Measurements from ENCODE around the gene SKAP2.
A peak's percentile ranks its signal among the peaks of the same experiment; 100 is the strongest.

Gene SKAP2

GRCh38 chr7:26698194-26698593 lies 166.2 kb downstream of the SKAP2 start:
- DNase-seq (ENCODE audit: low spot score) (no peak), FAIRE-seq (no peak)

GRCh38 chr7:26696978-26697377 lies 167.4 kb downstream of the SKAP2 start:
- FAIRE-seq: no peak

GRCh38 chr7:26696161-26696560 lies 168.2 kb downstream of the SKAP2 start:
- FAIRE-seq: no peak
- DNase-seq (ENCODE audit: low spot score): no peak

More at GRCh38 chr7:26696978-26697377, 167.4 kb downstream of the SKAP2 start:
- no peak for DNase-seq (ENCODE audit: low spot score)

GRCh38 chr7:26694713-26695112 lies 169.7 kb downstream of the SKAP2 start:
- DNase-seq (ENCODE audit: low spot score) (no peak), FAIRE-seq (no peak)

GRCh38 chr7:26694141-26694540 lies 170.2 kb downstream of the SKAP2 start:
- FAIRE-seq: no peak
- DNase-seq (ENCODE audit: low spot score): no peak

- DNase-seq (ENCODE audit: low spot score): no peak
Measured at GRCh38 chr7:26691886-26692285, 172.5 kb downstream of the SKAP2 start.

GRCh38 chr7:26691406-26691805 lies 173.0 kb downstream of the SKAP2 start:
- DNase-seq (ENCODE audit: low spot score): no peak
- FAIRE-seq: no peak

More at GRCh38 chr7:26691886-26692285, 172.5 kb downstream of the SKAP2 start:
- no peak for FAIRE-seq

- FAIRE-seq: no peak
- DNase-seq (ENCODE audit: low spot score): no peak
Measured at GRCh38 chr7:26690135-26690805, 174.1 kb downstream of the SKAP2 start.

- DNase-seq (ENCODE audit: low spot score) (no peak), FAIRE-seq (no peak)
Measured at GRCh38 chr7:26688936-26689506, 175.4 kb downstream of the SKAP2 start.

GRCh38 chr7:26688388-26688787 lies 176.0 kb downstream of the SKAP2 start:
- FAIRE-seq: no peak
- DNase-seq (ENCODE audit: low spot score): no peak

GRCh38 chr7:26687032-26687431 lies 177.4 kb downstream of the SKAP2 start:
- FAIRE-seq (no peak), DNase-seq (ENCODE audit: low spot score) (no peak)

GRCh38 chr7:26686448-26686981 lies 177.9 kb downstream of the SKAP2 start:
- FAIRE-seq: peak; percentile 86
- peak; percentile 56 for DNase-seq (ENCODE audit: low spot score)

- DNase-seq (ENCODE audit: low spot score) (no peak), FAIRE-seq (no peak)
Measured at GRCh38 chr7:26685606-26686005, 178.8 kb downstream of the SKAP2 start.

GRCh38 chr7:26684447-26684846 lies 179.9 kb downstream of the SKAP2 start:
- FAIRE-seq (no peak), DNase-seq (ENCODE audit: low spot score) (no peak)

GRCh38 chr7:26683277-26683676 lies 181.1 kb downstream of the SKAP2 start:
- FAIRE-seq (no peak), DNase-seq (ENCODE audit: low spot score) (no peak)

- DNase-seq (ENCODE audit: low spot score): peak; percentile 32
- peak; percentile 89 for FAIRE-seq
Measured at GRCh38 chr7:26681819-26682418, 182.5 kb downstream of the SKAP2 start.

GRCh38 chr7:26680587-26680986 lies 183.8 kb downstream of the SKAP2 start:
- FAIRE-seq: no peak
- DNase-seq (ENCODE audit: low spot score): no peak

GRCh38 chr7:26675143-26675887 lies 189.1 kb downstream of the SKAP2 start:
- FAIRE-seq (peak; percentile 83), DNase-seq (ENCODE audit: low spot score) (peak; percentile 61)

- no peak for FAIRE-seq
Measured at GRCh38 chr7:26673858-26674257, 190.5 kb downstream of the SKAP2 start.

GRCh38 chr7:26673271-26673670 lies 191.1 kb downstream of the SKAP2 start:
- DNase-seq (ENCODE audit: low spot score): no peak
- FAIRE-seq: no peak

More at GRCh38 chr7:26673858-26674257, 190.5 kb downstream of the SKAP2 start:
- no peak for DNase-seq (ENCODE audit: low spot score)

- no peak for FAIRE-seq
- no peak for DNase-seq (ENCODE audit: low spot score)
Measured at GRCh38 chr7:26670841-26671240, 193.5 kb downstream of the SKAP2 start.

GRCh38 chr7:26670290-26670689 lies 194.1 kb downstream of the SKAP2 start:
- DNase-seq (ENCODE audit: low spot score): no peak
- FAIRE-seq: no peak

All from RCC 7860 (cell line).